Lung (tissue), 12 donors: ENCODE results near the gene KCNQ4. TPM values are rescaled to one million over a fixed set of nuclear protein-coding genes. Genes with fewer than 3 reads are reported as not detected.

Experiments
- ATAC-seq: fragments of 200-7000 bp; cut with Tn5 transposase; one replicate; pipeline ENCODE4 v1.9.1; 2020; ENCODE audit warnings: moderate number of reproducible peaks; ENCODE audit not compliant: insufficient read depth, low FRiP score
- DNase-seq, 3 donors: peaks; one replicate each; pipeline ENCODE4 v3.0.0-alpha.2; 2013 to 2017
- H3K27ac ChIP-seq, 2 donors: one replicate each; pipeline ENCODE4 v1.5.1; 2013; ENCODE audit warnings: mild to moderate bottlenecking in 2 of 2, moderate library complexity in 2 of 2, control low read depth in 1 of 2, inconsistent platforms in 1 of 2, low read depth in 1 of 2, low read length in 1 of 2
- H3K27me3 ChIP-seq, 3 donors: one replicate each; pipeline ENCODE4 v1.5.1; 2013; ENCODE audit warnings: low read length in 2 of 3; ENCODE audit not compliant: control insufficient read depth in 3 of 3, insufficient read depth in 3 of 3
- H3K36me3 ChIP-seq, 4 donors: one replicate each; pipeline ENCODE4 v1.5.1; 2013; ENCODE audit warnings: low read length in 4 of 4, mild to moderate bottlenecking in 1 of 4, moderate library complexity in 1 of 4; ENCODE audit not compliant: control insufficient read depth in 4 of 4, insufficient read depth in 4 of 4
- H3K4me1 ChIP-seq, 5 donors: one replicate each; pipeline ENCODE4 v1.5.1; 2013; ENCODE audit warnings: low read length in 5 of 5, mild to moderate bottlenecking in 2 of 5, moderate library complexity in 1 of 5; ENCODE audit not compliant: control insufficient read depth in 5 of 5, insufficient read depth in 5 of 5
- H3K4me3 ChIP-seq: one replicate; pipeline ENCODE4 v1.5.1; 2013; ENCODE audit warnings: mild to moderate bottlenecking, control low read depth, moderate library complexity
- H3K9ac ChIP-seq, 2 donors: one replicate each; pipeline ENCODE4 v1.5.1; 2013; ENCODE audit warnings: low read length in 2 of 2, control low read depth in 1 of 2; ENCODE audit not compliant: insufficient read depth in 1 of 2
- H3K9me3 ChIP-seq, 4 donors: one replicate each; pipeline ENCODE4 v1.5.1; 2013; ENCODE audit warnings: low read length in 3 of 4, mild to moderate bottlenecking in 1 of 4, moderate library complexity in 1 of 4; ENCODE audit not compliant: control insufficient read depth in 4 of 4, insufficient read depth in 3 of 4
- CTCF ChIP-seq: IDR thresholded peaks from 2 replicates; pipeline ENCODE4 v1.5.1; 2012; ENCODE audit warnings: mild to moderate bottlenecking; ENCODE audit errors: control extremely low read depth, extremely low read depth
- WGBS, 2 donors: extraction: QIAGEN DNeasy Blood & Tissue Kit; methylation state at CpG; one replicate each; pipeline ENCODE4 v1.1.7; 2013; 5-methylcytosine and 5-hydroxymethylcytosine counted together
- polyA plus RNA-seq, 2 donors: library from polyadenylated mRNA; stranded (reverse); fragments of 200-250 nt; gene quantifications; one replicate each; pipeline ENCODE4 v1.2.1, GENCODE V29; 2013
- total RNA-seq, 2 donors: library from RNA; depleted of rRNA in 1 of 2; stranded (reverse); fragments of >200 nt in 1 of 2; gene quantifications; one replicate each; pipeline ENCODE4 v1.2.1, GENCODE V29; 2014 to 2021
- donor health status: control.
- donor health status: control.
- donor health status: Bipolar disorder and iron deficiency.
- donor health status: healthy.
- donor health status: DM: yes; HTN: yes; CAD: no.

The KCNQ4 gene
- total and polyA plus RNA-seq, 4 donors: 0.54 to 0.98 (median 0.59) TPM

DNA sequence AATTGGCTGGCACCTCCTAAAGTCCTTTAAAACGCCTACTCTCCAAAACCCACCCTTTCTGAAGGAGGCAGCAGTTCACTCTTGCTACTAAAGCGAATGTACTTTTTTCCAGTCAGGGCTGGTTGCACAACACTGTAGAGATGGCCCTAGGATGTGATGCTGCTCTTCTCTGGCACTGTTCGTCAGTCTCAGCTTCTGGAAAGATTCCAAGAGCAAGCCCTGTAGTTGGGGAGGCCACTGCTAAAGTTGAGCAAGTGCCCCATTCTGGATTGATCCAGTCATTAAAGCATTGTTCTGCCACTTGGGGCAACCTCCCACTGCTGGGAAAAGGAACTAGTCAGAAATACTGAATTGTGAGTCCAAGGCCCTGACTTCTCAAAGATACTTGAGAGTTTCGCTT is 28.5 kb upstream of the KCNQ4 start:
- WGBS, 2 donors: 70 to 77% methylated on average over 4 of the region's 4 CpGs
- Histone ChIP-seq H3K9me3 (no peaks in the 10 kb centered on the region), H3K4me3 (no peak overlapping the region), H3K9ac (no peak overlapping the region), H3K27ac (peak overlapping the region; percentile 46 to 56), H3K27me3 (no peaks in the 10 kb centered on the region), H3K4me1 (peaks cover 0 to 5% (median 0%) of the 10 kb centered on the region in 5 donors), H3K36me3 (peaks cover 16 to 65% (median 33%) of the 10 kb centered on the region in 4 donors)
- TF ChIP-seq CTCF: no peak
- peak in 2 of 3 donors; percentile 23 to 52 for DNase-seq
- no peak for ATAC-seq

GRCh38 chr1:40756523-40756922 is 27.1 kb upstream of the KCNQ4 start:
- H3K9me3 ChIP-seq: no peaks in the 10 kb centered on the region
- no peak for TF ChIP-seq CTCF
- peaks cover 0 to 6% (median 0%) of the 10 kb centered on the region in 5 donors for H3K4me1 ChIP-seq
- H3K27ac ChIP-seq: peak overlapping the region in 1 of 2 donors; percentile 10
- 94 to 97% methylated on average over 3 of the region's 3 CpGs for WGBS, 2 donors
- ATAC-seq (no peak), DNase-seq (no peak)
- H3K9ac ChIP-seq: no peak overlapping the region
- no peaks in the 10 kb centered on the region for H3K27me3 ChIP-seq
- no peak overlapping the region for H3K4me3 ChIP-seq
- peaks cover 16 to 63% (median 35%) of the 10 kb centered on the region in 4 donors for H3K36me3 ChIP-seq

GRCh38 chr1:40757084-40757483 is 26.5 kb upstream of the KCNQ4 start:
- peaks cover 16 to 63% (median 35%) of the 10 kb centered on the region in 4 donors for H3K36me3 ChIP-seq
- ATAC-seq (no peak), DNase-seq (no peak)
- H3K4me3 ChIP-seq: no peak overlapping the region
- no peak overlapping the region for H3K9ac ChIP-seq
- no peaks in the 10 kb centered on the region for H3K9me3 ChIP-seq
- H3K27ac ChIP-seq: no peak overlapping the region
- no peaks in the 10 kb centered on the region for H3K27me3 ChIP-seq
- TF ChIP-seq CTCF: no peak
- peaks cover 0 to 6% (median 0%) of the 10 kb centered on the region in 5 donors for H3K4me1 ChIP-seq
- 91 to 96% methylated on average over 8 of the region's 8 CpGs for WGBS, 2 donors

DNA sequence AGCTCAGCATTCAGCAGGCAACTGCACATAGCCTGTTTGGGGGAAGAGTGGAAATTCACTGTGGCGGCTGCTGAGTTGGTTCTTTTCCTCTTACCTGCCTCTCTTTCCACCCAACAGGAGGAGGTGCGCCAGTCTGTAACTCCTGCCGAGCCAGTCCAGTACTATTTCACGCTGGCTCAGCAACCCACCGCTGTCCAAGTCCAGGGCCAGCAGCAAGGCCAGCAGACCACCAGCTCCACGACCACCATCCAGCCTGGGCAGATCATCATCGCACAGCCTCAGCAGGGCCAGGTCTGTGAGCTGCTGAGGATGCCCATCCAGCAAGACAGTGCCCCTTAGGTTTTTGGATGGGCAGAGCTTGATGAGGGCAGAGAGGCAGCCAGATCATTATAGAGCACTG is 25.6 kb upstream of the KCNQ4 start:
- Histone ChIP-seq H3K27me3 (no peaks in the 10 kb centered on the region), H3K36me3 (peaks cover 16 to 60% (median 38%) of the 10 kb centered on the region in 4 donors), H3K9me3 (no peaks in the 10 kb centered on the region), H3K4me3 (no peak overlapping the region), H3K27ac (peak overlapping the region in 1 of 2 donors; percentile 14), H3K4me1 (peaks cover 0 to 6% (median 0%) of the 10 kb centered on the region in 5 donors), H3K9ac (no peak overlapping the region)
- WGBS, 2 donors: 95 to 97% methylated on average over 7 of the region's 7 CpGs
- DNase-seq (no peak), ATAC-seq (no peak)
- TF ChIP-seq CTCF: no peak
